ENCODE data around the gene FAF2. TPM values are rescaled to one million over a fixed set of nuclear protein-coding genes. Genes with fewer than 3 reads are reported as not detected.

Gene FAF2
- total RNA-seq, 1 donor from 2014 or later = 31.8 TPM

GRCh38 chr5:176536132-176536901 lies 88.1 kb downstream of the FAF2 start:
- H3K9me3 ChIP-seq = no peaks in the 10 kb centered on the region
- no peaks in the 10 kb centered on the region for H3K27me3 ChIP-seq (ENCODE audit: low read depth)
- intact Hi-C loops (cut with DNase I) = no loop called here
- peak overlapping the region; percentile 98 for H3K27ac ChIP-seq
- peaks cover 74% of the 10 kb centered on the region for H3K4me1 ChIP-seq
- peak; percentile 67 to 70 for ATAC-seq
- no peak for TF ChIP-seq CTCF (IDR thresholded peaks at IDR 0.05)
- DNase-seq = peak; percentile 90
- H3K36me3 ChIP-seq = peaks cover 9% of the 10 kb centered on the region
- H3K4me3 ChIP-seq = peak overlapping the region; percentile 91

- peak within 1 kb of the TSS; percentile 98 for H3K27ac ChIP-seq
- peak within 1 kb of the TSS; percentile 91 for H3K4me3 ChIP-seq
- intact Hi-C loops (cut with DNase I) = no loop called here
- peak; percentile 93 to 94 for ATAC-seq
- H3K36me3 ChIP-seq = peaks cover 2% of the 10 kb centered on the region
- peaks cover 75% of the 10 kb centered on the region for H3K4me1 ChIP-seq
- no peaks in the 10 kb centered on the region for H3K27me3 ChIP-seq (ENCODE audit: low read depth)
- H3K9me3 ChIP-seq = no peaks in the 10 kb centered on the region
- TF ChIP-seq CTCF (IDR thresholded peaks at IDR 0.05) = no peak
- DNase-seq = peak; percentile 99
Observed at GRCh38 chr5:176536902-176537553, 88.8 kb downstream of the FAF2 start, which contains the start of gene RNF44. RNF44 (minus strand) TSS chr5:176537402; CDS start chr5:176532472, 4,930 bp downstream.

- Histone ChIP-seq H3K4me3 (peak overlapping the region; percentile 91), H3K4me1 (peaks cover 75% of the 10 kb centered on the region), H3K9me3 (no peaks in the 10 kb centered on the region), H3K27ac (peak overlapping the region; percentile 98), H3K36me3 (no peaks in the 10 kb centered on the region), H3K27me3 (ENCODE audit: low read depth) (no peaks in the 10 kb centered on the region)
- TF ChIP-seq CTCF (IDR thresholded peaks at IDR 0.05) = no peak
- intact Hi-C loops (cut with DNase I) = no loop called here
- ATAC-seq (peak; percentile 91 to 92), DNase-seq (peak; percentile 100)
Observed at GRCh38 chr5:176537554-176538229, 89.5 kb downstream of the FAF2 start.

- intact Hi-C loops (cut with DNase I) = no loop called here
Observed at GRCh38 chr5:176538230-176538988, 90.2 kb downstream of the FAF2 start.

More at GRCh38 chr5:176538230-176538988, 90.2 kb downstream of the FAF2 start:
- no peak for ATAC-seq
- no peaks in the 10 kb centered on the region for H3K36me3 ChIP-seq
- peak overlapping the region; percentile 91 for H3K4me3 ChIP-seq
- DNase-seq = no peak
- peak overlapping the region; percentile 98 for H3K27ac ChIP-seq
- no peaks in the 10 kb centered on the region for H3K9me3 ChIP-seq
- H3K27me3 ChIP-seq (ENCODE audit: low read depth) = no peaks in the 10 kb centered on the region
- TF ChIP-seq CTCF (IDR thresholded peaks at IDR 0.05) = no peak
- H3K4me1 ChIP-seq = peaks cover 69% of the 10 kb centered on the region

All from lower lobe of right lung (tissue), 2 donors.